ENCODE results near the gene PLEKHB2.

DNA sequence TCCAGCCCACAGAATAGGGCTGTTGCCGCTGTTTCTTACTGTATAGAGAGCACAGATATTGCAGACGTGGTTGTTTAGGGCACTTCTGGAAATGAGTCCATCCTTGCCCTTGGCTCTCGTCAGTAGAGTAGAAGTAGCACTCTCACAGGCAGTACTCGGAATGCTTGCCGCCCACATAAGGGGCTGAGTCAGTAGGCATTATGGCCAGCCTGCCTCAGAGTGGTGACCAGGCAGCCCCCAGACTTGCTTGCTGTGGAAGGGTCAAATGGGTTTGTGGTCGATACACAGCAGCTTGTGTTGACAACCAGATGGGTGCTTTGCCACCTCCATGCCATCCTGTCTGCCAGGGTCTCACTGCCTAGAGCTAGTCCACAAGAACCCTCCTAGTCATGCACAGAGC lies 38.7 kb downstream of the PLEKHB2 start:
- TF ChIP-seq, protein P1, sequence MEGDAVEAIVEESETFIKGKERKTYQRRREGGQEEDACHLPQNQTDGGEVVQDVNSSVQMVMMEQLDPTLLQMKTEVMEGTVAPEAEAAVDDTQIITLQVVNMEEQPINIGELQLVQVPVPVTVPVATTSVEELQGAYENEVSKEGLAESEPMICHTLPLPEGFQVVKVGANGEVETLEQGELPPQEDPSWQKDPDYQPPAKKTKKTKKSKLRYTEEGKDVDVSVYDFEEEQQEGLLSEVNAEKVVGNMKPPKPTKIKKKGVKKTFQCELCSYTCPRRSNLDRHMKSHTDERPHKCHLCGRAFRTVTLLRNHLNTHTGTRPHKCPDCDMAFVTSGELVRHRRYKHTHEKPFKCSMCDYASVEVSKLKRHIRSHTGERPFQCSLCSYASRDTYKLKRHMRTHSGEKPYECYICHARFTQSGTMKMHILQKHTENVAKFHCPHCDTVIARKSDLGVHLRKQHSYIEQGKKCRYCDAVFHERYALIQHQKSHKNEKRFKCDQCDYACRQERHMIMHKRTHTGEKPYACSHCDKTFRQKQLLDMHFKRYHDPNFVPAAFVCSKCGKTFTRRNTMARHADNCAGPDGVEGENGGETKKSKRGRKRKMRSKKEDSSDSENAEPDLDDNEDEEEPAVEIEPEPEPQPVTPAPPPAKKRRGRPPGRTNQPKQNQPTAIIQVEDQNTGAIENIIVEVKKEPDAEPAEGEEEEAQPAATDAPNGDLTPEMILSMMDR (conservative IDR thresholded peaks at IDR 0.05; ENCODE audit: low read length): no peak
- TF ChIP-seq EZH2phosphoT487 (IDR thresholded peaks at IDR 0.05; ENCODE audit: borderline replicate concordance, low read depth, low read length): no peak

All from OCI-LY7 (cell line).